GM13976 (cell line): Measurements from ENCODE around the gene SEMA7A.
"Not testable (repeated sequence)": the region's sequence is repeated elsewhere in the genome, so short reads cannot be mapped to it uniquely, and the experiment has no call there.

ENCODE experiments used
- DNase-seq: peaks from one replicate; pipeline ENCODE4 v3.0.0; 2012; ENCODE audit warnings: low spot score
- CTCF ChIP-seq: IDR thresholded peaks from 2 replicates; pipeline ENCODE4 v1.5.1; 2012; ENCODE audit warnings: borderline replicate concordance, mild to moderate bottlenecking; ENCODE audit not compliant: insufficient read depth; ENCODE audit errors: extremely low read depth, missing control alignments, control extremely low read depth
- in situ Hi-C: fragments of 300-500 bp; cut with MboI; formaldehyde crosslinking; loops from one replicate; pipeline ENCODE4 v1.12.0; 2022; ENCODE audit warnings: low sequenced_read_pairs, mixed read lengths, inconsistent platforms; ENCODE audit not compliant: unreplicated experiment

The SEMA7A gene

GRCh38 chr15:74433592-74434262 lies at the start of gene SEMA7A:
SEMA7A (minus strand) TSS chr15:74433958; CDS start chr15:74433918, 40 bp downstream.
- no peak for TF ChIP-seq CTCF
- in situ Hi-C loops: no loop called here
- peak; percentile 99 for DNase-seq

GRCh38 chr15:74482661-74483060 lies 48.9 kb upstream of the SEMA7A start:
- in situ Hi-C loops: no loop called here
- DNase-seq: no peak
- TF ChIP-seq CTCF: no peak

- in situ Hi-C loops, DNase-seq: not testable (repeated sequence)
Observed at GRCh38 chr15:74480364-74480763, 46.6 kb upstream of the SEMA7A start.

GRCh38 chr15:74471621-74472020 lies 37.9 kb upstream of the SEMA7A start:
- DNase-seq, in situ Hi-C loops: not testable (repeated sequence)

GRCh38 chr15:74470631-74471395 lies 37.1 kb upstream of the SEMA7A start:
- no peak for TF ChIP-seq CTCF
- DNase-seq: no peak
- in situ Hi-C loops: no loop called here

GRCh38 chr15:74468341-74469032 lies 34.7 kb upstream of the SEMA7A start:
- in situ Hi-C loops: no loop called here
- no peak for DNase-seq
- TF ChIP-seq CTCF: no peak

- in situ Hi-C loops: no loop called here
Observed at GRCh38 chr15:74466570-74466969, 32.8 kb upstream of the SEMA7A start.

More at GRCh38 chr15:74466570-74466969, 32.8 kb upstream of the SEMA7A start:
- no peak for DNase-seq
- no peak for TF ChIP-seq CTCF
